Esophagus muscularis mucosa (tissue), 4 donors: ENCODE results near the gene CLGN. TPM values are rescaled to one million over a fixed set of nuclear protein-coding genes. Genes with fewer than 3 reads are reported as not detected.

ENCODE experiments used
- DNase-seq: peaks from one replicate; pipeline ENCODE4 v3.0.0-alpha.2; 2017; ENCODE audit errors: extremely low spot score
- H3K27ac ChIP-seq, 4 donors: fragments of 200-600 bp; sonication (generic); replicated peaks in 1 of 4; 1 replicate in 3 of 4; 2 replicates in 1 of 4; pipeline ENCODE4 v1.5.1; 2016 to 2019; ENCODE audit warnings: mild to moderate bottlenecking in 1 of 4
- H3K27me3 ChIP-seq, 4 donors: fragments of 200-600 bp; sonication (generic); one replicate each; pipeline versions ENCODE4 v1.5.1 to v1.6.0; 2016 to 2019
- H3K36me3 ChIP-seq, 4 donors: fragments of 200-600 bp; sonication (generic); one replicate each; pipeline ENCODE4 v1.5.1; 2016 to 2019
- H3K4me1 ChIP-seq, 4 donors: fragments of 200-600 bp; sonication (generic); one replicate each; pipeline ENCODE4 v1.5.1; 2016 to 2019
- H3K4me3 ChIP-seq, 4 donors: fragments of 200-600 bp; sonication (generic); 1 replicate in 2 of 4; 2 replicates in 2 of 4; pipeline ENCODE4 v1.5.1; 2016 to 2019; ENCODE audit warnings: mild to moderate bottlenecking in 4 of 4, moderate library complexity in 1 of 4
- H3K9me3 ChIP-seq, 4 donors: fragments of 200-600 bp; sonication (generic); 1 replicate in 3 of 4; 2 replicates in 1 of 4; pipeline ENCODE4 v1.5.1; 2016 to 2019
- EP300 ChIP-seq: sonication (generic); formaldehyde crosslinking; IDR thresholded peaks from one replicate; pipeline ENCODE4 v1.6.1; 2017; ENCODE audit warnings: antibody characterized with exemption
- POLR2A ChIP-seq: fragments of 450-650 bp; IDR thresholded peaks from one replicate; pipeline ENCODE4 v1.6.1; 2017; ENCODE audit warnings: antibody characterized with exemption, moderate library complexity, mild to moderate bottlenecking, low read depth
- POLR2AphosphoS5 ChIP-seq, 2 donors: sonication (generic); formaldehyde crosslinking; IDR thresholded peaks; one replicate each; pipeline ENCODE4 v1.6.1; 2017; ENCODE audit warnings: antibody characterized with exemption in 2 of 2
- WGBS: methylation state at CpG from one replicate; pipeline ENCODE4 v1.1.5; 2018; 5-methylcytosine and 5-hydroxymethylcytosine counted together
- intact Hi-C: fragments of 100-400 bp; cut with DNase I; formaldehyde crosslinking; loops from one replicate; pipeline ENCODE4 v1.15.1; 2023
- total RNA-seq, 4 donors: library from RNA; depleted of rRNA; stranded (reverse); fragments of >200 nt; gene quantifications; one replicate each; pipeline versions ENCODE4 v1.1.0 to v1.2.1, GENCODE V29; 2016
- TF ChIP-seq, protein P1 (sequence below), 3 experiments: fragments of 200-600 bp in 2 of 3; fragments of 450-650 bp in 1 of 3; sonication (generic) in 2 of 3; IDR thresholded peaks; one replicate each; pipeline ENCODE4 v1.5.1; 2017 to 2019; ENCODE audit warnings: antibody characterized with exemption in 3 of 3, mild to moderate bottlenecking in 2 of 3, moderate library complexity in 1 of 3

CLGN gene
- total RNA-seq, 4 donors from 2014 or later, result 1.8 to 2.8 (median 2.2) TPM

DNA sequence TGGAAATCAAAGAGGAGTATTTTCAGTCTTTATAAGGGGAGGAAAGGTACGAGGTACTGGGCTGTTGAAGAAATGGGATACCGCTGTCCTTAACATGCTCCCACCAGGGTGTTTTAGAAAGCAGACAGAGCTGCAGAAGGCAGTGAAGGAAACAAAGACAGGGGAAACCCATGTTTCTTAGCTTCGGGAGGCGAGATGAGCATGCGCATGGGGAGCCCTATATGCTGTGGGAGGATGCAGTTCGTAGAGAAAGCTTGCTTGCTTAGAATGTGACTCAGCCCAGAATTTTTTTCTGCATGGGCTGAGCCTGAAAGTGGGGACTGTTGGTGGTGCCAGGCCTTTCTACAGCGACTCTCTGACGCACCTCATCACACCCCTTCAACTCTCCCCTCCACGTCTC, 82.8 kb downstream of the CLGN start:
- Histone ChIP-seq H3K4me3 (no peak overlapping the region), H3K4me1 (peaks cover 0 to 6% (median 5%) of the 10 kb centered on the region in 4 donors), H3K9me3 (no peaks in the 10 kb centered on the region), H3K27me3 (no peaks in the 10 kb centered on the region), H3K27ac (no peak overlapping the region), H3K36me3 (no peaks in the 10 kb centered on the region)
- intact Hi-C loops, result no loop called here
- no peak for TF ChIP-seq EP300
- TF ChIP-seq, protein P1, sequence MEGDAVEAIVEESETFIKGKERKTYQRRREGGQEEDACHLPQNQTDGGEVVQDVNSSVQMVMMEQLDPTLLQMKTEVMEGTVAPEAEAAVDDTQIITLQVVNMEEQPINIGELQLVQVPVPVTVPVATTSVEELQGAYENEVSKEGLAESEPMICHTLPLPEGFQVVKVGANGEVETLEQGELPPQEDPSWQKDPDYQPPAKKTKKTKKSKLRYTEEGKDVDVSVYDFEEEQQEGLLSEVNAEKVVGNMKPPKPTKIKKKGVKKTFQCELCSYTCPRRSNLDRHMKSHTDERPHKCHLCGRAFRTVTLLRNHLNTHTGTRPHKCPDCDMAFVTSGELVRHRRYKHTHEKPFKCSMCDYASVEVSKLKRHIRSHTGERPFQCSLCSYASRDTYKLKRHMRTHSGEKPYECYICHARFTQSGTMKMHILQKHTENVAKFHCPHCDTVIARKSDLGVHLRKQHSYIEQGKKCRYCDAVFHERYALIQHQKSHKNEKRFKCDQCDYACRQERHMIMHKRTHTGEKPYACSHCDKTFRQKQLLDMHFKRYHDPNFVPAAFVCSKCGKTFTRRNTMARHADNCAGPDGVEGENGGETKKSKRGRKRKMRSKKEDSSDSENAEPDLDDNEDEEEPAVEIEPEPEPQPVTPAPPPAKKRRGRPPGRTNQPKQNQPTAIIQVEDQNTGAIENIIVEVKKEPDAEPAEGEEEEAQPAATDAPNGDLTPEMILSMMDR (IDR thresholded peaks at IDR 0.05), result no peak
- TF ChIP-seq POLR2AphosphoS5 (IDR thresholded peaks at IDR 0.05), result no peak
- TF ChIP-seq POLR2A, result no peak
- 84% methylated on average over 9 of the region's 9 CpGs for whole genome bisulfite sequencing
- no peak for DNase-seq

DNA sequence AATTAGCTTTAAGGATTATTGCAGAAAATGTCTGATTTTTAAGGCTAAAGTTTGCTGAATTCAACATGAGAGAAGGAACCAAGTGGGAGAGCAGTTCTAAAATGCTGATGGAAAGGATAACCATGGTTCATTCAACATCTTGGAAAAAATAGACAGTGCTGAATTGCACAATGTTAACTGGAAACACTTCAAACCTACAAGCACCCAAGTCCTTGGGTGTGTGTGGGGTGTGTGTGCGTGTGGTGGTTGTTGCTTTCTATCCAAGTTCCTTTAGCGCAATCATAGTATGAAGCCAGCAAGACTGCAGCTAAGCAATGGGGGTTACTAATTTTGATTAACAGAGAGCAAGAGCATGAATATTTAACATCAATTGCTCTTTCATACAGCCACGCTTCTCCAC, 83.3 kb downstream of the CLGN start:
- Histone ChIP-seq H3K4me3 (no peak overlapping the region), H3K9me3 (no peaks in the 10 kb centered on the region), H3K36me3 (no peaks in the 10 kb centered on the region), H3K27ac (no peak overlapping the region), H3K27me3 (no peaks in the 10 kb centered on the region), H3K4me1 (peaks cover 0 to 6% (median 5%) of the 10 kb centered on the region in 4 donors)
- no peak for DNase-seq
- TF ChIP-seq, protein P1 (IDR thresholded peaks at IDR 0.05), result no peak
- TF ChIP-seq POLR2AphosphoS5 (IDR thresholded peaks at IDR 0.05) (no peak), POLR2A (no peak), EP300 (no peak)
- intact Hi-C loops, result no loop called here
- WGBS, result 75% methylated on average over 3 of the region's 3 CpGs

DNA sequence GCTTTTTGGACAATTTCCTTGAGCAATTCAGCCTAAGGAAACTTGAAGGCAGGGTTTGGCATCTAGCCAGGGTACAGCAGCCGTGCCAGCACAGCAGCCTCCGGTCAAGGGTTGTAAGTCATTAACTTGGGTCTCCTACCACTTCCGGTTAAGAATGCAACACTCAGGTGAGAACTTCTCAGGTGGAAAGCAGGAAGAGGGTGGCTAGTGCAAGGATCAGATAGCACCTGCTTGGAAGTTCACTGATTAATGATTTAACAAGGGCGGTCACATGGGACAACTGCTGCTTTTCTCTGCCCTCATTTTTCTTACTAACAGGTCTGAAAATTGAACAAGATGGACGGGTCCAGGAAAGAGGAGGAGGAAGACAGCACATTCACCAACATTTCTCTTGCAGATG, 84.1 kb downstream of the CLGN start:
- no peak for DNase-seq
- intact Hi-C loops, result no loop called here

DNA sequence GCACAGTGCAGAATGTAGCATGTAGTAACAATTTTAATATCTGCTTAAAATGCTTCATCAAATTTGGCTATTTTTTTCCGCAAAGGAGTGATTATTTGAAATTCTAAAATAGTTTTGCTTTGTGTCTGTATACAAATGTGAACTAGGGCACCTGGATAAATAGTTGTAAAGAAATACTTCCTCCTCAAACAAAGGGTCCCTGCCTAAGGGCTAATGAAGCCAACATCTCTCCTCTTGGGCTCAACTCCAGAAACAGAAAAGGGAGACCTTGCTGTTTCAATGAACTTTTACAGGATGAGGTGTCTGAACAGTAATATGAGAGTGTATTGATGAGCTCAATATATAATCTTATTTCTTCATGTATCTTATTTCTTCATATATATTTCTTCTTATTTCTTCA, 84.8 kb downstream of the CLGN start:
- H3K36me3 ChIP-seq, result no peaks in the 10 kb centered on the region
- no peaks in the 10 kb centered on the region for H3K27me3 ChIP-seq
- intact Hi-C loops, result no loop called here
- TF ChIP-seq EP300, result no peak
- TF ChIP-seq POLR2A, result no peak
- no peak for TF ChIP-seq POLR2AphosphoS5 (IDR thresholded peaks at IDR 0.05)
- TF ChIP-seq, protein P1 (IDR thresholded peaks at IDR 0.05), result no peak
- no peak for DNase-seq
- H3K9me3 ChIP-seq, result no peaks in the 10 kb centered on the region
- no peak overlapping the region for H3K27ac ChIP-seq
- peaks cover 0 to 6% (median 5%) of the 10 kb centered on the region in 4 donors for H3K4me1 ChIP-seq
- H3K4me3 ChIP-seq, result no peak overlapping the region
- 79% methylated on average over 1 of the region's 1 CpG for WGBS

More for the DNA sequence above, 84.1 kb downstream of the CLGN start:
- no peaks in the 10 kb centered on the region for H3K36me3 ChIP-seq
- H3K27ac ChIP-seq, result no peak overlapping the region
- no peaks in the 10 kb centered on the region for H3K9me3 ChIP-seq
- peaks cover 0 to 6% (median 5%) of the 10 kb centered on the region in 4 donors for H3K4me1 ChIP-seq
- H3K4me3 ChIP-seq, result no peak overlapping the region
- H3K27me3 ChIP-seq, result no peaks in the 10 kb centered on the region
- TF ChIP-seq POLR2A (no peak), POLR2AphosphoS5 (IDR thresholded peaks at IDR 0.05) (no peak), EP300 (no peak)
- TF ChIP-seq, protein P1 (IDR thresholded peaks at IDR 0.05), result no peak
- WGBS, result 25% methylated on average over 5 of the region's 5 CpGs

Other genes starting within 250 kb of the CLGN start
- gene SCOC, start 54.0 kb downstream of the CLGN start, total RNA-seq, result 10 to 100 TPM; 39.8 to 64.4 (median 55.0) TPM
- gene MGAT4D, start 70.6 kb upstream of the CLGN start, total RNA-seq, result not detected
- gene ELMOD2, start 96.5 kb upstream of the CLGN start, total RNA-seq, result 10 to 100 TPM; 11.2 to 16.2 (median 15.1) TPM
- not detected for gene UCP1, start 141.3 kb upstream of the CLGN start, total RNA-seq